ENCODE data around the gene SLC22A17. TPM values are rescaled to one million over a fixed set of nuclear protein-coding genes. Genes with fewer than 3 reads are reported as not detected.

SLC22A17 gene
- total and polyA plus RNA-seq, 9 of the 15 experiments (the other 6 are each of a cell fraction or from before 2014, with no cell fraction given) = 0.07 to 0.09 TPM; not detected in 7

DNA sequence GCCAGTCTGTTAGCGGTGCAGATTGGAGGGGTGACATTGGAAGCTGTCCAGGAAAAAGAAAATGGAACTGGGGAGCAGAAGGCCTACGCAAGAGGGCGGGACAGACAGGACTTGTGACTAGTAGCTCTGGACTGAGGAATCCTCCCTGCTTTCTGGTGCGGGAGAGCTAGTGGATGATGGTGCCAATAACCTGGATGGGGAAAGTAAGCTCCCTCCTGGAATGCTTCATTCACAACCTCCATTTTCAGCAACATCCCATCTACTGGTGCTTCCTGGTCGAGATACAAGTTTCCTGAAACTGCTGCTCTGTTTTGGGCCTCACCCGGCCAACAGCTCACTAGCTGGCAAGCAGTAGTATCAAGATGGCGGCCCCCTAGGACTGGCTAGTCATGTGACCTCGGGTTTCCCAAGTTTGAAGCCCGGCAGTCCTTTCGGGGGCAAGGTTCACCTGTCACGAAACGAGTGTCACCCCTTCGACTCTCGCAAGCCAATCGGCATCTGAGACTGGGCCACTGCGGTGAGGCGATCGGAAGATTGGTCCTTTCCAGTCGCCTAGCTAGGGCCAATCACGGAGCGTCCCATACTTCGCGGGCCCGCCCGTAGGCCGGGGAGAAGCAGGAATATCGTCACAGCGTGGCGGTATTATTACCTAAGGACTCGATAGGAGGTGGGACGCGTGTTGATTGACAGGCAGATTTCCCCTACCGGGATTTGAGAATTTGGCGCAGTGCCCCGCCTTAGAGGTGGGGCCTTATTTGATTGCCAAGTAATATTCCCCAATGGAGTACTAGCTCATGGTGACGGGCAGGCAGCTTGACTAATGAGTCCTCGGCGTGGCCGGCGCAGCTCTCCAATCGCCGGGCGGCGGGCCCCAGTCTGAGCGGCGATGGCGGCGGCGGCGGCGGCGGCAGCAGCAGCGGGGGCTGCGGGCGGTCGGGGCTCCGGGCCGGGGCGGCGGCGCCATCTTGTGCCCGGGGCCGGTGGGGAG is 31.8 kb downstream of the SLC22A17 start, which contains the start of gene PABPN1 (continued):
- TF ChIP-seq, protein P1, sequence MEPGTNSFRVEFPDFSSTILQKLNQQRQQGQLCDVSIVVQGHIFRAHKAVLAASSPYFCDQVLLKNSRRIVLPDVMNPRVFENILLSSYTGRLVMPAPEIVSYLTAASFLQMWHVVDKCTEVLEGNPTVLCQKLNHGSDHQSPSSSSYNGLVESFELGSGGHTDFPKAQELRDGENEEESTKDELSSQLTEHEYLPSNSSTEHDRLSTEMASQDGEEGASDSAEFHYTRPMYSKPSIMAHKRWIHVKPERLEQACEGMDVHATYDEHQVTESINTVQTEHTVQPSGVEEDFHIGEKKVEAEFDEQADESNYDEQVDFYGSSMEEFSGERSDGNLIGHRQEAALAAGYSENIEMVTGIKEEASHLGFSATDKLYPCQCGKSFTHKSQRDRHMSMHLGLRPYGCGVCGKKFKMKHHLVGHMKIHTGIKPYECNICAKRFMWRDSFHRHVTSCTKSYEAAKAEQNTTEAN (CRISPR knock-in tag; IDR thresholded peaks at IDR 0.05) = peak; percentile 69; the same call in 1 of the 2 replicates
- TF ChIP-seq MAFK (IDR thresholded peaks at IDR 0.05; ENCODE audit: low read length) (peak; percentile 14; the same call in 1 of the 2 replicates), TRIM24 (IDR thresholded peaks at IDR 0.05) (no peak; a peak in 1 of 4 replicates), FOXM1 (IDR thresholded peaks at IDR 0.05; ENCODE audit: low read depth) (peak; percentile 55), FOXM1 (CRISPR knock-in tag; IDR thresholded peaks at IDR 0.05; ENCODE audit: low read depth) (no peak), POLR2G (IDR thresholded peaks at IDR 0.05; ENCODE audit: low read depth, low read length) (peak; percentile 78; the same call in 1 of the 2 replicates), FOXP1 (CRISPR knock-in tag; IDR thresholded peaks at IDR 0.05) (0 out of 2 replicates have a peak, but pooled peaks have one; percentile 10), HNRNPK (IDR thresholded peaks at IDR 0.05; ENCODE audit: low read depth, low read length, poor library complexity, severe bottlenecking) (no peak), HCFC1 (IDR thresholded peaks at IDR 0.05; ENCODE audit: low read depth, low read length) (0 out of 2 replicates have a peak, but pooled peaks have one; percentile 39), C11orf30 (IDR thresholded peaks at IDR 0.05; ENCODE audit: low read depth) (peak; percentile 69), CEBPG (CRISPR knock-in tag; IDR thresholded peaks at IDR 0.05) (peak; percentile 9; the same call in 1 of the 2 replicates), CEBPG (tag; conservative IDR thresholded peaks at IDR 0.05 in 1 of 2, IDR thresholded peaks at IDR 0.05 in 1 of 2) (peak in 1 of 2 experiments; percentile 49; a peak in 2 of 4 replicates)
- TF ChIP-seq, protein P2, sequence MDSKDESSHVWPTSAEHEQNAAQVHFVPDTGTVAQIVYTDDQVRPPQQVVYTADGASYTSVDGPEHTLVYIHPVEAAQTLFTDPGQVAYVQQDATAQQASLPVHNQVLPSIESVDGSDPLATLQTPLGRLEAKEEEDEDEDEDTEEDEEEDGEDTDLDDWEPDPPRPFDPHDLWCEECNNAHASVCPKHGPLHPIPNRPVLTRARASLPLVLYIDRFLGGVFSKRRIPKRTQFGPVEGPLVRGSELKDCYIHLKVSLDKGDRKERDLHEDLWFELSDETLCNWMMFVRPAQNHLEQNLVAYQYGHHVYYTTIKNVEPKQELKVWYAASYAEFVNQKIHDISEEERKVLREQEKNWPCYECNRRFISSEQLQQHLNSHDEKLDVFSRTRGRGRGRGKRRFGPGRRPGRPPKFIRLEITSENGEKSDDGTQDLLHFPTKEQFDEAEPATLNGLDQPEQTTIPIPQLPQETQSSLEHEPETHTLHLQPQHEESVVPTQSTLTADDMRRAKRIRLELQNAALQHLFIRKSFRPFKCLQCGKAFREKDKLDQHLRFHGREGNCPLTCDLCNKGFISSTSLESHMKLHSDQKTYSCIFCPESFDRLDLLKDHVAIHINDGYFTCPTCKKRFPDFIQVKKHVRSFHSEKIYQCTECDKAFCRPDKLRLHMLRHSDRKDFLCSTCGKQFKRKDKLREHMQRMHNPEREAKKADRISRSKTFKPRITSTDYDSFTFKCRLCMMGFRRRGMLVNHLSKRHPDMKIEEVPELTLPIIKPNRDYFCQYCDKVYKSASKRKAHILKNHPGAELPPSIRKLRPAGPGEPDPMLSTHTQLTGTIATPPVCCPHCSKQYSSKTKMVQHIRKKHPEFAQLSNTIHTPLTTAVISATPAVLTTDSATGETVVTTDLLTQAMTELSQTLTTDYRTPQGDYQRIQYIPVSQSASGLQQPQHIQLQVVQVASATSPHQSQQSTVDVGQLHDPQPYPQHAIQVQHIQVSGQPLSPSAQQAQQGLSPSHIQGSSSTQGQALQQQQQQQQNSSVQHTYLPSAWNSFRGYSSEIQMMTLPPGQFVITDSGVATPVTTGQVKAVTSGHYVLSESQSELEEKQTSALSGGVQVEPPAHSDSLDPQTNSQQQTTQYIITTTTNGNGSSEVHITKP (IDR thresholded peaks at IDR 0.05; ENCODE audit: partially characterized antibody) = peak; percentile 45
- TF ChIP-seq, protein P3, sequence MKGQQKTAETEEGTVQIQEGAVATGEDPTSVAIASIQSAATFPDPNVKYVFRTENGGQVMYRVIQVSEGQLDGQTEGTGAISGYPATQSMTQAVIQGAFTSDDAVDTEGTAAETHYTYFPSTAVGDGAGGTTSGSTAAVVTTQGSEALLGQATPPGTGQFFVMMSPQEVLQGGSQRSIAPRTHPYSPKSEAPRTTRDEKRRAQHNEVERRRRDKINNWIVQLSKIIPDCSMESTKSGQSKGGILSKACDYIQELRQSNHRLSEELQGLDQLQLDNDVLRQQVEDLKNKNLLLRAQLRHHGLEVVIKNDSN (CRISPR knock-in tag; IDR thresholded peaks at IDR 0.05) = peak; percentile 96
- TF ChIP-seq, protein P4, sequence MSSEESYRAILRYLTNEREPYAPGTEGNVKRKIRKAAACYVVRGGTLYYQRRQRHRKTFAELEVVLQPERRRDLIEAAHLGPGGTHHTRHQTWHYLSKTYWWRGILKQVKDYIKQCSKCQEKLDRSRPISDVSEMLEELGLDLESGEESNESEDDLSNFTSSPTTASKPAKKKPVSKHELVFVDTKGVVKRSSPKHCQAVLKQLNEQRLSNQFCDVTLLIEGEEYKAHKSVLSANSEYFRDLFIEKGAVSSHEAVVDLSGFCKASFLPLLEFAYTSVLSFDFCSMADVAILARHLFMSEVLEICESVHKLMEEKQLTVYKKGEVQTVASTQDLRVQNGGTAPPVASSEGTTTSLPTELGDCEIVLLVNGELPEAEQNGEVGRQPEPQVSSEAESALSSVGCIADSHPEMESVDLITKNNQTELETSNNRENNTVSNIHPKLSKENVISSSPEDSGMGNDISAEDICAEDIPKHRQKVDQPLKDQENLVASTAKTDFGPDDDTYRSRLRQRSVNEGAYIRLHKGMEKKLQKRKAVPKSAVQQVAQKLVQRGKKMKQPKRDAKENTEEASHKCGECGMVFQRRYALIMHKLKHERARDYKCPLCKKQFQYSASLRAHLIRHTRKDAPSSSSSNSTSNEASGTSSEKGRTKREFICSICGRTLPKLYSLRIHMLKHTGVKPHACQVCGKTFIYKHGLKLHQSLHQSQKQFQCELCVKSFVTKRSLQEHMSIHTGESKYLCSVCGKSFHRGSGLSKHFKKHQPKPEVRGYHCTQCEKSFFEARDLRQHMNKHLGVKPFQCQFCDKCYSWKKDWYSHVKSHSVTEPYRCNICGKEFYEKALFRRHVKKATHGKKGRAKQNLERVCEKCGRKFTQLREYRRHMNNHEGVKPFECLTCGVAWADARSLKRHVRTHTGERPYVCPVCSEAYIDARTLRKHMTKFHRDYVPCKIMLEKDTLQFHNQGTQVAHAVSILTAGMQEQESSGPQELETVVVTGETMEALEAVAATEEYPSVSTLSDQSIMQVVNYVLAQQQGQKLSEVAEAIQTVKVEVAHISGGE (CRISPR knock-in tag; IDR thresholded peaks at IDR 0.05) = peak in 1 of 3 experiments; percentile 74; a peak in 1 of 6 replicates
